IgD-negative memory B cell (primary cell): ENCODE measurements around the gene TMEM167A. TPM values are rescaled to one million over a fixed set of nuclear protein-coding genes. Genes with fewer than 3 reads are reported as not detected.

Experiments used
- H3K27ac Mint-ChIP-seq, 3 donors: one replicate each; pipeline ENCODE4 v1.8.0; 2020 to 2022; ENCODE audit warnings: mild to moderate bottlenecking in 3 of 3, mixed read lengths in 3 of 3, moderate library complexity in 1 of 3
- H3K27me3 Mint-ChIP-seq: one replicate; pipeline ENCODE4 v1.8.0; 2021; ENCODE audit warnings: mixed read lengths
- H3K36me3 Mint-ChIP-seq: one replicate; pipeline ENCODE4 v1.8.0; 2020; ENCODE audit warnings: mild to moderate bottlenecking, mixed read lengths
- H3K4me1 Mint-ChIP-seq, 3 donors: one replicate each; pipeline ENCODE4 v1.8.0; 2020 to 2022; ENCODE audit warnings: mixed read lengths in 3 of 3, mild to moderate bottlenecking in 1 of 3
- H3K4me3 Mint-ChIP-seq, 4 donors: one replicate each; pipeline ENCODE4 v1.8.0; 2020 to 2022; ENCODE audit warnings: mild to moderate bottlenecking in 4 of 4, mixed read lengths in 4 of 4, moderate library complexity in 3 of 4
- H3K9me3 Mint-ChIP-seq, 3 donors: one replicate each; pipeline ENCODE4 v1.8.0; 2020 to 2021; ENCODE audit warnings: mixed read lengths in 3 of 3, mild to moderate bottlenecking in 1 of 3
- polyA plus RNA-seq: library from polyadenylated mRNA; unstranded; fragments of 300-500 nt; fragmentation: Illumina TruSeq; gene quantifications from one replicate; pipeline ENCODE4 v1.2.3, GENCODE V29; 2021

The TMEM167A gene
- polyA plus RNA-seq, 1 donor from 2014 or later: 51.6 TPM

DNA sequence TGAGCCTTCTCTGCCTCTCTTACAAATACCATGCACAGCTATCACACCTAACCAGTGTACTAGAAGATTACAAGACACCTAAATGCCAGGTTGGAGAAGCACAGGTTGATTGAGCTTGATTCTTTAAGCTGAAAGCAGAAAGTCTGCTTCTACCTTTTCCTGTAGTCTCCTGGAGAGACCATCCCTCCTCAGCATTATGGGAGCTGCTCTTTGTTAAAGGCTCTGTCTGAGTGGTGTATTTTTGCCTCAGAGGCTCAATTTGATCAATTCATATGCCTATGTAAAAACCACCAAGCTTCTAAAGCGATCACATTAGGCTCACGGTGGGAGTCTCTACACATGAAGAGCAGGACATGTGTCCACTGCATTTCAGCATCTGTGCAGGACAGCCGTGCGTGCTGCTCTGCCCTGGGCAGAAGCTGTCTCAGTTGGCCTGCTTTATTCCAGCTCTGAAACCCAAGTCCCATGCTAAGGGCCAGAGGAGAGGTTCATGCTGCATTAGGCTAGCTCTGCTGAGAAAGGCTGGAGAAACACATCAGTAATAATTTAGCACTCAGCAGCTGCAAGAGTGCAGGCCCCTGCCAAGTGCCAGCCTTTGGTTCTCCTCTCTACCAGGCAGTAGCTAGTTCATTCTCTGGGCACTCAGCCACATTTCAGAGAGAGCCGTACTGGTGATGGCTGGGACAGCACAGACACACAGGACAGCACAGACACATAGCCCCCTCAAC, 41.7 kb downstream of the TMEM167A start:
- H3K27ac Mint-ChIP-seq: no peak overlapping the region
- H3K4me1 Mint-ChIP-seq: no peaks in the 10 kb centered on the region
- no peaks in the 10 kb centered on the region for H3K9me3 Mint-ChIP-seq

DNA sequence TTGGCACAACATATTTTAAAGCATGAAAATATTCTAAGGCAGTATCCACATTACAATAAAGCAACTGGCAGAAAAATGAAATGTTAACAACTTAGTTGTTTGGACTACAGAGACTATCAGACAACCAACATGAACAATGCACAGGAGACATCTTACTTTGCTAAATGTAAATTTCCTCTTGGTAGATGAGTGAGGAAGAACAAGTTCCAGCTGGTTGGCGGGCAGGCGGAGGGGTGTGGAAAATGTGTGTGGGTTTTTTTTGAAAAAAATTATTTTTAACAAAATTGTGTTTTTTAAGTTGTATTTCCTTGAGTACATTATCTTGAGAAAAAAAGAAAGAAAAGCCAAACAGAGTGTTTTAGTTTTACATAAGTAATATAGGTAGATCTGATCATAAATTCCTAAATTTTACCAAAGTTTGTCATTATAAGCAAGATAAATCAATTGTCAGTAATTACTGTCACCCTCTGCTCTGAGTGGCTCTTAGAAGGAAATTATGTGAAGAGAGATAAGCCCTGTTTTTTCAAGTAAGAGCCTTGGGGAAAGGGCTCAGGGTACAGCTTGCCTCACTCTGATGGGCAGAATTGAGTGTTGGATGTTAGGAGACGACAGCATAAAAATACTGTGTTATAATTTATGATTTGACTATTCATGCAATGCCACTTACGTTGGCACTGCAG, 42.5 kb downstream of the TMEM167A start:
- Mint-ChIP-seq H3K36me3 (peaks cover 3% of the 10 kb centered on the region), H3K27me3 (no peaks in the 10 kb centered on the region), H3K4me3 (no peak overlapping the region), H3K27ac (peak overlapping the region in 1 of 3 donors; percentile 33), H3K9me3 (no peaks in the 10 kb centered on the region), H3K4me1 (no peaks in the 10 kb centered on the region)

More for the DNA sequence above, 41.7 kb downstream of the TMEM167A start:
- Mint-ChIP-seq H3K4me3 (no peak overlapping the region), H3K27me3 (no peaks in the 10 kb centered on the region), H3K36me3 (peaks cover 3% of the 10 kb centered on the region)

GRCh38 chr5:83034036-83034435, 43.2 kb downstream of the TMEM167A start:
- Mint-ChIP-seq H3K36me3 (peaks cover 3% of the 10 kb centered on the region), H3K9me3 (no peaks in the 10 kb centered on the region), H3K4me3 (no peak overlapping the region), H3K27ac (no peak overlapping the region), H3K4me1 (no peaks in the 10 kb centered on the region), H3K27me3 (no peaks in the 10 kb centered on the region)

DNA sequence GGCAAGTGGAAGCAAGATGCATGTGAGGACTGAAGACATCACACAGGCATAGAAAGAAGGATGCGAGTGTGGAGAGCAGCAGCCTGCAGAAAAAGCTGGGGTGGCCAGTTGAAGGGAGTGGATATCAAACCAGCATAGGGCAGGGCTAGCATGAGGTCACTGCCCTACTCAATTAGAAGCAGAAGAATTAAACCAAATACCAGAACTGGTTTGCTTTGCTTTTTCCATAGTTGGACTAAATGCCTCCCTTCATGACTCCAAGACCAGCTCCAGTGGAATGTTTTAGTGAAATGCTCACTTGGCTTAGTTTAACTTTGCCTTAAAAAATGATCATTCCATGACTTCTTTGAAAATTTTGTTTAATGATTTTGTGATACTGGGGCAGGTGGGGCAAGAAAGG, 45.8 kb downstream of the TMEM167A start:
- Mint-ChIP-seq H3K36me3 (peaks cover 3% of the 10 kb centered on the region), H3K9me3 (no peaks in the 10 kb centered on the region), H3K4me3 (no peak overlapping the region), H3K27me3 (no peaks in the 10 kb centered on the region), H3K27ac (no peak overlapping the region), H3K4me1 (peaks cover 0 to 6% (median 5%) of the 10 kb centered on the region in 3 donors)

GRCh38 chr5:83029912-83030311, 47.3 kb downstream of the TMEM167A start:
- H3K4me3 Mint-ChIP-seq: no peak overlapping the region
- no peaks in the 10 kb centered on the region for H3K27me3 Mint-ChIP-seq
- H3K4me1 Mint-ChIP-seq: peaks cover 8 to 9% (median 8%) of the 10 kb centered on the region in 3 donors
- H3K9me3 Mint-ChIP-seq: no peaks in the 10 kb centered on the region
- H3K27ac Mint-ChIP-seq: no peak overlapping the region
- peaks cover 3% of the 10 kb centered on the region for H3K36me3 Mint-ChIP-seq

DNA sequence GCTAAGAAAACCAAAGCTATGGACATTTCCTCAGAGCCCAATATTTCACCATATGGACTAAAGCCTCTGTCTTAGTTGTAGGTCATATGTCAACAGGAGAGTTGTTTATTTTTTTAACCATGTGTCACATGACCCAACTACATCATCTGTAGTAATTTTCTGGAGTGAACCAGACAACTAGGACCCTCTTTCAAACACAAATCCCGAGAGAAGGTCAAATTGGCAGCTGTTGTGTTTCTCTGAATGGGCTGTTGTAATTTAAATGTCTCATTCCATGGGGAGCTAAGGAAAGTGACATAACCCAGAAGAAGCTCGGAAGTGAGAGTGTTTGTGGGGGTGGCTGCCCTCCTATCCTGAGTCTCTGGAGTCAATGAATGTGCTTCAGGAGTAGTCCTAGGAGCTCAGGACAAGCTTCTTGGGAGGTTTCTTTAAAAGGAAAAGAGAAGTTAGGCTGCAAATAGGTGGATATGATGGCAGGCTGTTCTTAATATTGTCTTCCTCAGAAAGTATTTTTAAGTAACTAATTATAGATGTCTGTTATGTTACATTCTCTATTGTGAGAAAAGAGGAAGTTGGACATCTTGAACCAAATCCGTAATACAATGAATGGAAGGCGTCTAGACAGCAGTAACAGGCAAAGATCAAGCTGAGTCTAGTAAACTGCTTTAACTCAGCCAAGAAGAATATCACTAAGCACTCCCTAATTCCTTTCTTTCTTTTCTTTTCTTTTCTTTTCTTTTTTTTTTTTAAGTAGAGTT, 50.1 kb downstream of the TMEM167A start:
- Mint-ChIP-seq H3K4me3 (no peak overlapping the region), H3K36me3 (peaks cover 3% of the 10 kb centered on the region), H3K4me1 (peaks cover 8 to 9% (median 8%) of the 10 kb centered on the region in 3 donors), H3K9me3 (no peaks in the 10 kb centered on the region), H3K27ac (peak overlapping the region in 1 of 3 donors; percentile 64), H3K27me3 (no peaks in the 10 kb centered on the region)

DNA sequence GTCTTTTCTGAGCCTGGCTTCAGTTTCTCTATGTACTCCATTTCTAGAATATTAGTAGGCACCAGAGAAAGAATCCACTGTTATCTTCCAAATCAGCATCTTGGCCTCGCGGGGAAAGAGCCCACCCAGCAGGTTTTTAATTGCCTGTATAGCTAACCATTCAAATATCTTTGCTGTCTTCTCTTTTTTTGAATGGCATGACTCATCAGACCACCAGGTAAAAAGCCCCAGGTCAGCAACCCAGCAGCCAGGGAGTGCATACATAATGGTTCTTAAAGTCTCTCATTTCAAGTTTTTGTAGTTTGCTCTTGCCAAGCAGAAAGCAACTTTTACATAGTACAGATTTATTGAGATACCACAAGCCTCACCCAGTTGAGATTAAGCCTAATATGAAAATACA, 50.7 kb downstream of the TMEM167A start:
- Mint-ChIP-seq H3K4me1 (peaks cover 8 to 9% (median 8%) of the 10 kb centered on the region in 3 donors), H3K36me3 (peaks cover 3% of the 10 kb centered on the region), H3K27ac (no peak overlapping the region), H3K9me3 (no peaks in the 10 kb centered on the region), H3K27me3 (no peaks in the 10 kb centered on the region), H3K4me3 (no peak overlapping the region)

GRCh38 chr5:83025690-83026478, 51.3 kb downstream of the TMEM167A start:
- no peak overlapping the region for H3K27ac Mint-ChIP-seq
- H3K27me3 Mint-ChIP-seq: no peaks in the 10 kb centered on the region
- no peaks in the 10 kb centered on the region for H3K9me3 Mint-ChIP-seq
- no peak overlapping the region for H3K4me3 Mint-ChIP-seq
- peaks cover 8 to 9% (median 8%) of the 10 kb centered on the region in 3 donors for H3K4me1 Mint-ChIP-seq
- H3K36me3 Mint-ChIP-seq: no peaks in the 10 kb centered on the region

- Mint-ChIP-seq H3K36me3 (no peaks in the 10 kb centered on the region), H3K9me3 (peaks cover 0 to 3% (median 3%) of the 10 kb centered on the region in 3 donors)
Measured at GRCh38 chr5:83022334-83022733, 54.9 kb downstream of the TMEM167A start.

DNA sequence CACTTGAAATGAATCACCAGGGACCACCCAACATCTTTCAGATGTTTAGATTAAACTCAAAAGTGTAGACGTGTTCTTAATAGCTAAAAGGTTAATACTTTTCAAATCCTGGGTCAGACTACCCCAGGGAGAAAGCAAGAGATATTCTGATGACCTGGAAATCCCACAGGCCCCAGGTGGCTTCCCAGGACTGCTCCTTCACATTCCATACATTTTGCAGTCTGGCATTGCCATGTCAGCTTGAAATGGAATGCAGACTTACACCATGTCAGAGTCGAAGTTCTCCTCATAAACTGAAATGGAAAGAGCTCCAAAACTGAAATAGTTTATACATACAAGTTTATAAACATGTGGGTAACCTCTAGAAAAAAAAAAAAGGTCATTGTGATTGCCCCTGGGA, 61.5 kb downstream of the TMEM167A start:
- peaks cover 4 to 9% (median 6%) of the 10 kb centered on the region in 3 donors for H3K4me1 Mint-ChIP-seq

More at GRCh38 chr5:83022334-83022733, 54.9 kb downstream of the TMEM167A start:
- H3K4me1 Mint-ChIP-seq: peaks cover 6 to 9% (median 7%) of the 10 kb centered on the region in 3 donors
- no peaks in the 10 kb centered on the region for H3K27me3 Mint-ChIP-seq
- no peak overlapping the region for H3K27ac Mint-ChIP-seq
- no peak overlapping the region for H3K4me3 Mint-ChIP-seq

GRCh38 chr5:83011985-83012384, 65.2 kb downstream of the TMEM167A start:
- peak overlapping the region in 1 of 4 donors; percentile 54 for H3K4me3 Mint-ChIP-seq
- no peaks in the 10 kb centered on the region for H3K36me3 Mint-ChIP-seq
- H3K27ac Mint-ChIP-seq: no peak overlapping the region
- peaks cover 0 to 6% (median under 1%) of the 10 kb centered on the region in 3 donors for H3K9me3 Mint-ChIP-seq
- H3K4me1 Mint-ChIP-seq: peaks cover 4 to 9% (median 4%) of the 10 kb centered on the region in 3 donors
- no peaks in the 10 kb centered on the region for H3K27me3 Mint-ChIP-seq

More for the DNA sequence above, 61.5 kb downstream of the TMEM167A start:
- Mint-ChIP-seq H3K36me3 (no peaks in the 10 kb centered on the region), H3K9me3 (peaks cover 3 to 6% (median 3%) of the 10 kb centered on the region in 3 donors), H3K27me3 (no peaks in the 10 kb centered on the region), H3K27ac (no peak overlapping the region), H3K4me3 (no peak overlapping the region)

GRCh38 chr5:83009408-83009807, 67.8 kb downstream of the TMEM167A start:
- H3K4me1 Mint-ChIP-seq: peaks cover 4 to 9% (median 4%) of the 10 kb centered on the region in 3 donors
- H3K27ac Mint-ChIP-seq: no peak overlapping the region
- peaks cover 0 to 6% (median 1%) of the 10 kb centered on the region in 3 donors for H3K9me3 Mint-ChIP-seq
- no peak overlapping the region for H3K4me3 Mint-ChIP-seq
- no peaks in the 10 kb centered on the region for H3K36me3 Mint-ChIP-seq
- H3K27me3 Mint-ChIP-seq: no peaks in the 10 kb centered on the region

DNA sequence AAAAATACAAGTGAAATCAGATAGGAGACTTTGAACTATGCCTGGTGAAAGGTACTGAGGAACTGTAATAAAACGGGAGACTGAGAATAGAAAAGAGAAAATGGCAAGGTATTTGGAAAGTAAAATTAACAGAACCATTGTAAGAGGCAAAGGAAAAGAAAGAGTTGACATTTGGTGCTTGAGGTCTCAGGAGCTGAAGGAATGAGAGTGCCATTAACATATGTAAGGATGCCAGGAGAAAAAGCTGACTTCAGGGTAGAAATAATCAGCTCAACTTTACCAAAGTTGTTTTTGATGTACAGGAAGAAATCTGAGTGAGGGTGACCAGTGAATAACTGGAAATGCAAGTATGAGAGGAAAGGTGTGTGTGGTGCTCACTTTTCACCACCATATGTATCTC, 69.4 kb downstream of the TMEM167A start:
- H3K4me3 Mint-ChIP-seq: no peak overlapping the region
- H3K27me3 Mint-ChIP-seq: no peaks in the 10 kb centered on the region
- peaks cover 4 to 9% (median 4%) of the 10 kb centered on the region in 3 donors for H3K4me1 Mint-ChIP-seq
- H3K36me3 Mint-ChIP-seq: no peaks in the 10 kb centered on the region
- no peak overlapping the region for H3K27ac Mint-ChIP-seq
- peaks cover 0 to 6% (median 1%) of the 10 kb centered on the region in 3 donors for H3K9me3 Mint-ChIP-seq

DNA sequence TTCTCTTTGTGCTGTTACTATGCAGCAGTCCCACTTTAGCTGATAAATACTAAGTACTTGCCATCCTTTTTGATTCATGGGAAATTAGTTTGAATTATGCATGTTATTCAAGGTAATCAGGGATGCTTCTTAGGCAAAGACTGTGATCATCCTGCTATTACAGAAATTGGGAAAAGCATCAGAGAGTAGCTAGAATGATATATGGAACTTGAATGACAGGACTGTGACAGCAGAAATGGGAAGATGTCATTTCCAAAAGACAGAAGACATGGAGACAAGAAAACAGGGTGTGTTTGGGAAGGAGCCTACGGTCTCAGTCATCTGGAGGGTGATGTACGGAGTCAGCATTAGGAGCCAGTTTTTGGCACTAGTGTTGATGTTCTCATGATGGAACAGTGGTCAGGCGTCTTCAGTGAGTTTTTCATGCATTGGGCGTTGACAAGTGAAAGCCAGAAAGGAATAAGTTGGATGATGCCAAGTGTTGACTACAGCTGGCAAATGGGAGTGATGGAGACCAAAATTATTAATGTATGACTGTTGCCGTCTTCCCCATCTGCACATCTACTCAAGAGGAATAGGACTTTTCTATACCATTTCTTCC, 70.4 kb downstream of the TMEM167A start:
- no peak overlapping the region for H3K4me3 Mint-ChIP-seq
- H3K27ac Mint-ChIP-seq: no peak overlapping the region
- peaks cover 0 to 5% (median 1%) of the 10 kb centered on the region in 3 donors for H3K9me3 Mint-ChIP-seq
- H3K36me3 Mint-ChIP-seq: no peaks in the 10 kb centered on the region
- no peaks in the 10 kb centered on the region for H3K27me3 Mint-ChIP-seq
- H3K4me1 Mint-ChIP-seq: peaks cover 0 to 4% (median under 1%) of the 10 kb centered on the region in 3 donors
